H9 (cell line): ENCODE data around the gene OVOL2. TPM values are rescaled to one million over a fixed set of nuclear protein-coding genes. Genes with fewer than 3 reads are reported as not detected.

Experiments
- DNase-seq: peaks from one replicate; pipeline ENCODE4 v3.0.0-alpha.2; 2017
- H2AFZ ChIP-seq: one replicate; pipeline ENCODE4 v1.6.1; 2013; ENCODE audit warnings: mild to moderate bottlenecking, low read length, control low read depth, moderate library complexity
- H2AK5ac ChIP-seq: 2 replicates; pipeline ENCODE4 v1.6.1; 2013; ENCODE audit warnings: low read length, control low read depth, mixed read lengths; ENCODE audit not compliant: insufficient read length
- H2BK120ac ChIP-seq: one replicate; pipeline ENCODE4 v1.6.1; 2013; ENCODE audit warnings: low read depth, mild to moderate bottlenecking, low read length, control low read depth, inconsistent platforms; ENCODE audit not compliant: poor library complexity, severe bottlenecking
- H2BK12ac ChIP-seq: 2 replicates; pipeline ENCODE4 v1.6.1; 2013; ENCODE audit warnings: low read length, control low read depth, mixed read lengths, low read depth; ENCODE audit not compliant: insufficient read length
- H2BK15ac ChIP-seq: 2 replicates; pipeline ENCODE4 v1.6.1; 2013; ENCODE audit warnings: low read depth, low read length, control low read depth
- H2BK20ac ChIP-seq: one replicate; pipeline ENCODE4 v1.6.1; 2013; ENCODE audit warnings: low read depth, mild to moderate bottlenecking, low read length, control low read depth, inconsistent platforms; ENCODE audit not compliant: poor library complexity, severe bottlenecking
- H2BK5ac ChIP-seq: 2 replicates; pipeline ENCODE4 v1.6.1; 2013; ENCODE audit warnings: low read length, control low read depth, mixed read lengths; ENCODE audit not compliant: insufficient read length
- H3K14ac ChIP-seq: 2 replicates; pipeline ENCODE4 v1.6.1; 2013; ENCODE audit warnings: low read length, control low read depth; ENCODE audit not compliant: insufficient read depth
- H3K18ac ChIP-seq: 2 replicates; pipeline ENCODE4 v1.6.1; 2013; ENCODE audit warnings: low read depth, mild to moderate bottlenecking, mixed read lengths, low read length, control low read depth; ENCODE audit not compliant: insufficient read length
- H3K23ac ChIP-seq: 2 replicates; pipeline ENCODE4 v1.6.1; 2013; ENCODE audit warnings: low read length, control low read depth, mixed read lengths, low read depth; ENCODE audit not compliant: insufficient read length
- H3K23me2 ChIP-seq: 2 replicates; pipeline ENCODE4 v1.6.1; 2013; ENCODE audit warnings: low read depth, mild to moderate bottlenecking, mixed read lengths, low read length, control low read depth; ENCODE audit not compliant: insufficient read length, poor library complexity, severe bottlenecking
- H3K27ac ChIP-seq: 2 replicates; pipeline ENCODE4 v1.5.1; 2013; ENCODE audit warnings: low read length, control low read depth, mixed read lengths, low read depth; ENCODE audit not compliant: insufficient read length
- H3K27me3 ChIP-seq: 2 replicates; pipeline ENCODE4 v1.6.1; 2013; ENCODE audit warnings: low read length, control low read depth, inconsistent platforms; ENCODE audit not compliant: insufficient read depth
- H3K4ac ChIP-seq: 2 replicates; pipeline ENCODE4 v1.6.1; 2013; ENCODE audit warnings: low read depth, mild to moderate bottlenecking, control low read depth, inconsistent platforms, low read length, moderate library complexity
- H3K4me1 ChIP-seq: 2 replicates; pipeline ENCODE4 v1.6.1; 2013; ENCODE audit warnings: low read length, control low read depth, inconsistent platforms; ENCODE audit not compliant: insufficient read depth
- H3K4me2 ChIP-seq: 2 replicates; pipeline ENCODE4 v1.6.1; 2013; ENCODE audit warnings: low read length, control low read depth, mixed read lengths; ENCODE audit not compliant: insufficient read length, insufficient read depth
- H3K56ac ChIP-seq: 2 replicates; pipeline ENCODE4 v1.6.1; 2013; ENCODE audit warnings: low read depth, mild to moderate bottlenecking, mixed read lengths, low read length, control low read depth; ENCODE audit not compliant: insufficient read length
- H3K79me1 ChIP-seq: 2 replicates; pipeline ENCODE4 v1.6.1; 2013; ENCODE audit warnings: low read depth, mild to moderate bottlenecking, moderate library complexity, low read length, control low read depth, inconsistent platforms; ENCODE audit not compliant: insufficient read depth, poor library complexity, severe bottlenecking
- H3K79me2 ChIP-seq: 2 replicates; pipeline ENCODE4 v1.6.1; 2013; ENCODE audit warnings: low read length, control low read depth, inconsistent platforms; ENCODE audit not compliant: insufficient read depth
- H3K9ac ChIP-seq: 2 replicates; pipeline ENCODE4 v1.6.1; 2013; ENCODE audit warnings: low read length, control low read depth, mixed read lengths; ENCODE audit not compliant: insufficient read length; ENCODE audit errors: extremely low read depth
- H3K9me3 ChIP-seq: one replicate; pipeline ENCODE4 v1.6.1; 2013; ENCODE audit warnings: low read depth, low read length, inconsistent platforms; ENCODE audit not compliant: control insufficient read depth
- H3T11ph ChIP-seq: one replicate; pipeline ENCODE4 v1.6.1; 2013; ENCODE audit warnings: mild to moderate bottlenecking, low read length, control low read depth, inconsistent platforms
- H4K20me1 ChIP-seq: one replicate; pipeline ENCODE4 v1.6.1; 2013; ENCODE audit not compliant: control insufficient read depth, insufficient read length, insufficient read depth
- H4K5ac ChIP-seq: 2 replicates; pipeline ENCODE4 v1.6.1; 2013; ENCODE audit warnings: low read depth, mild to moderate bottlenecking, mixed read lengths, low read length, control low read depth; ENCODE audit not compliant: insufficient read length
- H4K8ac ChIP-seq: replicated peaks from 2 replicates; pipeline ENCODE4 v1.6.1; 2013; ENCODE audit warnings: low read length, control low read depth, mixed read lengths, low read depth; ENCODE audit not compliant: insufficient read length
- H4K91ac ChIP-seq: 2 replicates; pipeline ENCODE4 v1.6.1; 2013; ENCODE audit warnings: low read depth, mild to moderate bottlenecking, moderate library complexity, mixed read lengths, low read length, control low read depth; ENCODE audit not compliant: insufficient read length
- H3K27ac Mint-ChIP-seq, 3 experiments: 2 replicates in 2 of 3; 3 replicates in 1 of 3; pipeline ENCODE4 v1.8.0; 2020 to 2021; ENCODE audit warnings: mixed read lengths in 3 of 3, mild to moderate bottlenecking in 1 of 3, moderate library complexity in 1 of 3
- H3K27me3 Mint-ChIP-seq: 2 replicates; pipeline ENCODE4 v1.8.0; 2021; ENCODE audit warnings: low read depth, mild to moderate bottlenecking, moderate library complexity, mixed read lengths
- H3K36me3 Mint-ChIP-seq, 3 experiments: 2 replicates in 2 of 3; 3 replicates in 1 of 3; pipeline ENCODE4 v1.8.0; 2020 to 2021; ENCODE audit warnings: low read depth in 3 of 3, mixed read lengths in 3 of 3; ENCODE audit not compliant: insufficient read depth in 1 of 3
- H3K4me1 Mint-ChIP-seq, 2 experiments: 2 replicates each; pipeline ENCODE4 v1.8.0; 2020; ENCODE audit warnings: mixed read lengths in 2 of 2
- H3K4me3 Mint-ChIP-seq, 2 experiments: 2 replicates in 1 of 2; 3 replicates in 1 of 2; pipeline ENCODE4 v1.8.0; 2020 to 2021; ENCODE audit warnings: mild to moderate bottlenecking in 2 of 2, mixed read lengths in 2 of 2, moderate library complexity in 1 of 2
- H3K9me3 Mint-ChIP-seq, 2 experiments: 2 replicates in 1 of 2; 3 replicates in 1 of 2; pipeline ENCODE4 v1.8.0; 2020; ENCODE audit warnings: mild to moderate bottlenecking in 2 of 2, mixed read lengths in 2 of 2, moderate library complexity in 1 of 2
- CTCF ChIP-seq: fragments of 200-600 bp; sonication (generic); conservative IDR thresholded peaks from 3 replicates; pipeline ENCODE4 v1.8.0; 2021; ENCODE audit warnings: antibody characterized with exemption, mild to moderate bottlenecking
- WGBS: extraction: QIAGEN DNeasy Blood & Tissue Kit; methylation state at CpG from one replicate; pipeline ENCODE4 v1.1.7; 2013; ENCODE audit warnings: missing lambda C conversion rate, low lambda C conversion rate, mixed read lengths; ENCODE audit not compliant: insufficient read length; ENCODE audit errors: extremely low coverage; 5-methylcytosine and 5-hydroxymethylcytosine counted together
- total RNA-seq: library from RNA; stranded (reverse); gene quantifications from 2 replicates; pipeline ENCODE4 v1.2.1, GENCODE V29; 2021

The OVOL2 gene
- total RNA-seq, 1 experiment from 2014 or later: 5.8 TPM

- no peak overlapping the region for H2BK120ac ChIP-seq
- peak; percentile 62 for TF ChIP-seq CTCF
- H4K8ac ChIP-seq: no peak overlapping the region
- H2AFZ ChIP-seq: no peak overlapping the region
- H4K20me1 ChIP-seq: no peaks in the 10 kb centered on the region
- peak overlapping the region; percentile 34 to 76 (median 55); a peak in 6 of 7 replicates for H3K27ac Mint-ChIP-seq
- no peak overlapping the region for H3T11ph ChIP-seq
- no peak overlapping the region for H2BK5ac ChIP-seq
- H3K36me3 Mint-ChIP-seq: peaks cover 0 to 10% (median 0%) of the 10 kb centered on the region in 3 experiments; a peak in 3 of 7 replicates
- H3K79me2 ChIP-seq: no peaks in the 10 kb centered on the region
- no peak overlapping the region for H3K18ac ChIP-seq
- H4K5ac ChIP-seq: no peak overlapping the region
- no peak overlapping the region for H3K56ac ChIP-seq
- no peaks in the 10 kb centered on the region for H3K9me3 Mint-ChIP-seq
- H3K14ac ChIP-seq: no peak overlapping the region
- no peak overlapping the region for H3K4ac ChIP-seq
- H3K27ac ChIP-seq: no peak overlapping the region
- no peak overlapping the region for H2BK12ac ChIP-seq
- H3K27me3 ChIP-seq: no peaks in the 10 kb centered on the region
- H3K79me1 ChIP-seq: no peaks in the 10 kb centered on the region
- no peak overlapping the region for H2AK5ac ChIP-seq
- H3K4me1 ChIP-seq: no peaks in the 10 kb centered on the region
- H3K23ac ChIP-seq: no peak overlapping the region
- no peak overlapping the region for H3K4me2 ChIP-seq
- no peaks in the 10 kb centered on the region; the same call in 1 of the 2 replicates for H3K27me3 Mint-ChIP-seq
- no CpG with 5 or more reads among the region's 17 CpGs for WGBS
- H3K9ac ChIP-seq: no peak overlapping the region
- H3K4me1 Mint-ChIP-seq: peaks cover 8 to 27% of the 10 kb centered on the region in 2 experiments
- no peak for DNase-seq
- H3K4me3 Mint-ChIP-seq: peak overlapping the region in 1 of 2 experiments; percentile 44; a peak in 1 of 5 replicates
- no peaks in the 10 kb centered on the region for H3K9me3 ChIP-seq
- H4K91ac ChIP-seq: no peak overlapping the region
- H2BK20ac ChIP-seq: no peak overlapping the region
- H2BK15ac ChIP-seq: no peak overlapping the region
- H3K23me2 ChIP-seq: no peaks in the 10 kb centered on the region
These were observed 24.5 kb downstream of the OVOL2 start for GRCh38 chr20:18032977-18033892.
